MG63 (cell line): ENCODE data around the gene SEMG1. TPM values are rescaled to one million over a fixed set of nuclear protein-coding genes. Genes with fewer than 3 reads are reported as not detected.

Source experiments
- DNase-seq: peaks from one replicate; pipeline ENCODE4 v3.0.0-alpha.2; 2020
- H3K27me3 ChIP-seq: fragments of 250-450 bp; sonication (Bioruptor Pico); 2 replicates; pipeline ENCODE4 v1.5.1; 2020; ENCODE audit warnings: mild to moderate bottlenecking, moderate library complexity
- H3K36me3 ChIP-seq: fragments of 250-450 bp; sonication (Bioruptor Pico); 2 replicates; pipeline ENCODE4 v1.5.1; 2020; ENCODE audit warnings: mild to moderate bottlenecking, moderate library complexity
- H3K4me3 ChIP-seq: fragments of 250-450 bp; sonication (Bioruptor Pico); 2 replicates; pipeline ENCODE4 v1.5.1; 2020; ENCODE audit warnings: mild to moderate bottlenecking, moderate library complexity
- H3K9me3 ChIP-seq: fragments of 250-450 bp; sonication (Bioruptor Pico); 2 replicates; pipeline ENCODE4 v1.5.1; 2020; ENCODE audit warnings: mild to moderate bottlenecking, moderate library complexity
- total RNA-seq: library from RNA; depleted of rRNA; stranded (reverse); fragments of >200 nt; shearing (Covaris generic); gene quantifications from 2 replicates; pipeline ENCODE4 v1.2.3, GENCODE V29; 2014; ENCODE audit warnings: low replicate concordance

SEMG1 gene
- total RNA-seq, 1 experiment from 2014 or later = not detected

- DNase-seq = no peak
- H3K36me3 ChIP-seq = no peaks in the 10 kb centered on the region
- no peaks in the 10 kb centered on the region for H3K9me3 ChIP-seq
Measured at GRCh38 chr20:45209924-45210323, 3.1 kb downstream of the SEMG1 start.

GRCh38 chr20:45211569-45212474 is 5.0 kb downstream of the SEMG1 start:
- H3K9me3 ChIP-seq = no peaks in the 10 kb centered on the region

More at GRCh38 chr20:45209924-45210323, 3.1 kb downstream of the SEMG1 start:
- peaks cover 15% of the 10 kb centered on the region for H3K27me3 ChIP-seq
- no peak overlapping the region for H3K4me3 ChIP-seq

DNA sequence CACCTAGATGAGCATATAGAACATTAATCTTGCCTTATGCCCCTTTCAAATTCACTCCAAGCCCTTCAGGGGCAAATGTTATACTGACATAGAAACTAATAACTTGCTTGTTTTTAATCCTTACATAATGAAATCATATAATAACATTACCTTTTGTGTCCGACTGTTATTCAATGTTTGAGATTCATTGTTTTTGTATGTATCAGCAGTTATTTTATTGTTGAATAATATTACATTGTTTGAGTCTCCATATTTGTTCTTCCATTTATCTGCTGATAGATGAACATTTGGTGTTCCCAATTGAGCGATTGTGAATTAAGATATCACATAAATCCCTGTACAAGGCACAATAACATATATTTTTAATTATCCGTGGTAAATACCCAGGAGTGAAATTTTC is 6.0 kb downstream of the SEMG1 start:
- Histone ChIP-seq H3K27me3 (peaks cover 5% of the 10 kb centered on the region), H3K9me3 (no peaks in the 10 kb centered on the region), H3K36me3 (no peaks in the 10 kb centered on the region), H3K4me3 (no peak overlapping the region)
- DNase-seq = no peak

More at GRCh38 chr20:45211569-45212474, 5.0 kb downstream of the SEMG1 start:
- Histone ChIP-seq H3K4me3 (no peak overlapping the region), H3K27me3 (peaks cover 5% of the 10 kb centered on the region), H3K36me3 (no peaks in the 10 kb centered on the region)
- no peak for DNase-seq

DNA sequence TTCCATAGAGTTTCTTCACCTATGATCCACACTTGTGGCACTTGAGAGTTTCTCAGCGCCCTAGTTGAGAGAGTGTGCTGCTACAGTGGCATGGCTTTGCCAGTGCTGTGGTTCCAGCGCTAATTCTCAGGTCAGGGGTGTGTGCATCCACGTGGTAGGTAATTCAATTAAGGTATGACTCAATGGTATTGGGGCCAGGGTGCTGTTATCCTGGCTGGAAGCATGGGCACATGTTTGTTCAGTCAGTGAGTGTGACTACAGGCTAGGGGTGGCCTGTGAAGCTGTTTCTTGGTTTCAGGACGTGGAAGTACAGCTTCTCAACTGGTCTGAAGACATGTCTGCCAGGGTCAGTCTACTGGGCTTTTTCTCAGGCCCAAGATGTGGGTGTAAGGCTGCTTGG is 11.3 kb downstream of the SEMG1 start:
- DNase-seq = no peak
- peaks cover 18% of the 10 kb centered on the region for H3K27me3 ChIP-seq
- H3K9me3 ChIP-seq = no peaks in the 10 kb centered on the region
- no peaks in the 10 kb centered on the region for H3K36me3 ChIP-seq
- no peak overlapping the region for H3K4me3 ChIP-seq

DNA sequence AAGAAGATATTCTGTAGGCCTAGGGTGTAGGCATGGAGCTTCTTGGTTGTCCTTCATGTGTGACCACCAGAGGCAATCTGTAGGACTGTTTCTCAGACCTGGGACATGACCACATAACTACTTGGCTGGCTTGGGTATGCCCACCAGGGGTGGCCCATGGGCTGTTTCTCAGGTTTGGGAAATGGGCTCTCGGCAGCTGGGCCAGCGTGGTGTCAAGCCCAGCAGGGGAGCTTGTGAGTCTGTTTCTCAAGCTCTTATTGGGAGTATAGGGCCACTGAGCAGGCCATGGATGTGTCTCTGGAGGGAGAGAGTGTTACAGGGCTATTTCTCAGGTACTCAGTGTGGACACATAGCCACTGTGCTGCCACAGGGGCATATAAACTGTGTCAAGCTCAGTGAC is 11.8 kb downstream of the SEMG1 start:
- H3K36me3 ChIP-seq = no peaks in the 10 kb centered on the region
- H3K27me3 ChIP-seq = peaks cover 18% of the 10 kb centered on the region
- no peaks in the 10 kb centered on the region for H3K9me3 ChIP-seq
- DNase-seq = no peak
- no peak overlapping the region for H3K4me3 ChIP-seq

- Histone ChIP-seq H3K9me3 (no peaks in the 10 kb centered on the region), H3K27me3 (peaks cover 28% of the 10 kb centered on the region), H3K36me3 (no peaks in the 10 kb centered on the region), H3K4me3 (no peak within 1 kb of the TSS)
- DNase-seq = no peak
Measured at GRCh38 chr20:45221076-45221475, 14.2 kb downstream of the SEMG1 start, which contains the start of gene SEMG2. SEMG2 (plus strand) TSS chr20:45221373; CDS start chr20:45221390, 17 bp downstream.

DNA sequence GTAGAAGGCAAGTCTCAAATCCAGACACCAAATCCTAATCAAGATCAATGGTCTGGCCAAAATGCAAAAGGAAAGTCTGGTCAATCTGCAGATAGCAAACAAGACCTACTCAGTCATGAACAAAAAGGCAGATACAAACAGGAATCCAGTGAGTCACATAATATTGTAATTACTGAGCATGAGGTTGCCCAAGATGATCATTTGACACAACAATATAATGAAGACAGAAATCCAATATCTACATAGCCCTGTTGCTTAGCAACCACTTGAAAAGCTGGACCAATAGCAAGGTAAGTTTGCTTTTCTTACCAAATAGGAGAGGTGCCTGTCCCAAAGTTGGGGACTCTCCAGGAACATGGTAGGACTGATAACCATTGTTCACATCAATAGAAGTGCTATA is 16.3 kb downstream of the SEMG1 start:
- H3K27me3 ChIP-seq = peaks cover 36% of the 10 kb centered on the region

GRCh38 chr20:45226287-45226686 is 19.5 kb downstream of the SEMG1 start:
- Histone ChIP-seq H3K36me3 (no peaks in the 10 kb centered on the region), H3K9me3 (no peaks in the 10 kb centered on the region), H3K27me3 (peaks cover 34% of the 10 kb centered on the region), H3K4me3 (no peak overlapping the region)
- DNase-seq = no peak

More for the DNA sequence above, 16.3 kb downstream of the SEMG1 start:
- H3K36me3 ChIP-seq = no peaks in the 10 kb centered on the region
- no peak overlapping the region for H3K4me3 ChIP-seq
- H3K9me3 ChIP-seq = no peaks in the 10 kb centered on the region
- DNase-seq = no peak

GRCh38 chr20:45229264-45230056 is 22.6 kb downstream of the SEMG1 start:
- Histone ChIP-seq H3K9me3 (peaks cover 5% of the 10 kb centered on the region; the same call in 1 of the 2 replicates), H3K27me3 (peaks cover 18% of the 10 kb centered on the region), H3K36me3 (no peaks in the 10 kb centered on the region), H3K4me3 (no peak overlapping the region)
- DNase-seq = peak; percentile 31

GRCh38 chr20:45230631-45231030 is 23.8 kb downstream of the SEMG1 start:
- H3K36me3 ChIP-seq = no peaks in the 10 kb centered on the region

GRCh38 chr20:45235995-45236394 is 29.2 kb downstream of the SEMG1 start:
- Histone ChIP-seq H3K36me3 (no peaks in the 10 kb centered on the region), H3K9me3 (peaks cover 5% of the 10 kb centered on the region; the same call in 1 of the 2 replicates), H3K27me3 (peaks cover 6% of the 10 kb centered on the region; the same call in 1 of the 2 replicates), H3K4me3 (no peak overlapping the region)
- no peak for DNase-seq

More at GRCh38 chr20:45230631-45231030, 23.8 kb downstream of the SEMG1 start:
- H3K27me3 ChIP-seq = peaks cover 11% of the 10 kb centered on the region
- no peak for DNase-seq
- no peak overlapping the region for H3K4me3 ChIP-seq
- H3K9me3 ChIP-seq = peaks cover 5% of the 10 kb centered on the region; the same call in 1 of the 2 replicates

DNA sequence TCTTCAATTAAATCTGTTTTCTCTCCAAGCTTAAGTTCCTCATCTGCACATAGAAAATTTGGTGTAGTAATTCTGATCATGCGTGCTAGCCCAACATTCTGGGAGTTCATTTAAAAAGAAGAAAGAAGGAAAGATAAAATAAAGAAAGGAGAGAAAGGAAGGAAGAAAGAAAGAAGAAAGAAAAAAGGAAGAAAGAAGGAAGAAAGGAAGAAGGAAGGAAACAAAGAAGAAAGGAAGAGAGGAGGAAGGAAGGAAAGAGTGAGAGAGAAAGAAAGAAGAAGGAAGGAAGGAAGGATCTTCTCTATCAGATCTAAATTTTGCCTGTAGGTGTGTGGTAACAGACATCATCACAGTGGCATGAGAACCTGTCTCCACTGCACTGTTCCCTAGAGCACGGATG is 31.3 kb downstream of the SEMG1 start:
- H3K27me3 ChIP-seq = peaks cover 9% of the 10 kb centered on the region; the same call in 1 of the 2 replicates
- peaks cover 5% of the 10 kb centered on the region; the same call in 1 of the 2 replicates for H3K9me3 ChIP-seq
- DNase-seq = no peak
- H3K36me3 ChIP-seq = no peaks in the 10 kb centered on the region
- no peak overlapping the region for H3K4me3 ChIP-seq

DNA sequence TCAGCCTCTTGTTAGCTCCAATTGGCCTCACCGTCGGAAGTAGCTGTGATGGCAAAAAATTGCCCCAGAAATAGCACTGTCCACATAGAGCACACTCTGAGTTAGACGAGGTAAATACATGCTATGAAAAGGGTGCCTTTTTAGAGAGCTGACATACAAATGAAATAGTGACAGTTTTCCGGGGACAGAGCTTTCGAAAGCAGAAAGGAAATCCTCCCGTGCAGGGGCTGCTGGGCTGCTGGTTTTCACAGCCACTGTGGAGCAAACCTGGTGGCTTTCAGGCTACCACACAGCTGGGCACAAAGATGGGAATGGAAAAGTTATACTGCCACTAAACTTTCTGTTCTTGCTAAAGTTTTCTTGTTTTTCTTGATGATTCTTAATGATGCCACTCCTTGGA is 39.3 kb downstream of the SEMG1 start:
- no peak for DNase-seq
- Histone ChIP-seq H3K27me3 (peaks cover 14% of the 10 kb centered on the region), H3K4me3 (no peak overlapping the region), H3K9me3 (no peaks in the 10 kb centered on the region), H3K36me3 (no peaks in the 10 kb centered on the region)

GRCh38 chr20:45247865-45248264 is 41.0 kb downstream of the SEMG1 start:
- Histone ChIP-seq H3K27me3 (peaks cover 12% of the 10 kb centered on the region), H3K36me3 (no peaks in the 10 kb centered on the region), H3K9me3 (no peaks in the 10 kb centered on the region), H3K4me3 (no peak overlapping the region)
- DNase-seq = no peak

GRCh38 chr20:45248609-45249008 is 41.8 kb downstream of the SEMG1 start:
- DNase-seq = no peak
- Histone ChIP-seq H3K27me3 (peaks cover 12% of the 10 kb centered on the region), H3K36me3 (no peaks in the 10 kb centered on the region), H3K4me3 (no peak overlapping the region), H3K9me3 (no peaks in the 10 kb centered on the region)

DNA sequence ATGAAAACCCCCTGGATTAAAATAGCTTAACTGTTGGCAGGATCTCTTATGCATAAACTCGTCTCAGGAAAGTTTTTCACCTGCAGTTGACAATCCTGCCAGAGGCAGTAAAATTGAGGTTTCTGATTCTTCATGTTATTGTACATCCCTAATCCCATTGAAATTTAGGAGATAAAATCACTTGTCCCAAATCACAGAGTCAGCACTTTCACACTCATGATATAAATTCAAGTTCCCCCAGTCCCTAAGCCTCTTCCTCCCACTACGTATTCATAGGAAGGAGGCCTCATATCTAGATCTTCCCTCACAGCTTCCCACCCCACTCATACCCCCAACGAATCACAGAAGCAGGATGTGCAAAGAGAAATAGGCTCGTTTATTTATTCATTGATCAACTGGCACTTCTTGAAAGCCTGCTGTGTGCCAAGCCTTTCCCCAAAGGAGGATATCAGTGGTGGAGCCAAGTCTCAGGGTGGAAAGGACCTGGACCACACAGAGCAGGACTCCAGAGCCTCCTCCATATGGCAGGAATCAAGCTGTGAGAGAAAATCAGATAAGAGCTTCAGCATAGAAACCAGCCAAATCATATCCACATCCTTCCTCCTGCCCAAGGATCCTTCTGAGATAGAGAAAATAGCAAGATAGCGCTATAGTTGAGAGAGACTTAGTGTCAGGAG is 45.2 kb downstream of the SEMG1 start:
- DNase-seq = no peak

More for the DNA sequence above, 45.2 kb downstream of the SEMG1 start:
- Histone ChIP-seq H3K9me3 (no peaks in the 10 kb centered on the region), H3K4me3 (no peak overlapping the region), H3K27me3 (no peaks in the 10 kb centered on the region), H3K36me3 (no peaks in the 10 kb centered on the region)
